GM18505 (cell line): ENCODE data around the gene ZBTB17.

Experiments used
- ATAC-seq: cut with Tn5 transposase; IDR thresholded peaks from one replicate; pipeline ENCODE4 v1.9.1; 2021; ENCODE audit not compliant: unreplicated experiment
- POLR2A ChIP-seq: IDR thresholded peaks from 4 replicates; pipeline ENCODE4 v1.6.1; 2011; ENCODE audit warnings: borderline replicate concordance; ENCODE audit not compliant: insufficient read depth, insufficient read length; ENCODE audit errors: extremely low read depth

Gene ZBTB17

GRCh38 chr1:15941044-15941840 is 34.7 kb downstream of the ZBTB17 start:
- no peak for ATAC-seq
- no peak for TF ChIP-seq POLR2A

GRCh38 chr1:15940110-15941043 is 35.5 kb downstream of the ZBTB17 start:
- ATAC-seq = no peak
- no peak for TF ChIP-seq POLR2A

- no peak for ATAC-seq
- no peak for TF ChIP-seq POLR2A
These were observed 36.5 kb downstream of the ZBTB17 start for GRCh38 chr1:15939181-15940109.

GRCh38 chr1:15938628-15939161 is 37.2 kb downstream of the ZBTB17 start:
- TF ChIP-seq POLR2A = peak; percentile 15
- no peak for ATAC-seq

GRCh38 chr1:15937706-15938168 is 38.2 kb downstream of the ZBTB17 start:
- peak; percentile 19 for TF ChIP-seq POLR2A
- ATAC-seq = no peak

- TF ChIP-seq POLR2A = no peak
- no peak for ATAC-seq
These were observed 38.8 kb downstream of the ZBTB17 start for GRCh38 chr1:15937146-15937545.

- no peak for ATAC-seq
- no peak for TF ChIP-seq POLR2A
These were observed 39.9 kb downstream of the ZBTB17 start for GRCh38 chr1:15936025-15936424.

- TF ChIP-seq POLR2A = no peak
- no peak for ATAC-seq
These were observed 40.6 kb downstream of the ZBTB17 start for GRCh38 chr1:15935056-15935950.

GRCh38 chr1:15934211-15935055 is 41.5 kb downstream of the ZBTB17 start:
- ATAC-seq = no peak
- no peak for TF ChIP-seq POLR2A

GRCh38 chr1:15933684-15934083 is 42.2 kb downstream of the ZBTB17 start:
- ATAC-seq = no peak
- no peak for TF ChIP-seq POLR2A

GRCh38 chr1:15932612-15933011 is 43.3 kb downstream of the ZBTB17 start:
- no peak for TF ChIP-seq POLR2A
- no peak for ATAC-seq
